Retinal pigment epithelial cell (primary cell): ENCODE results near the gene NMD3.

ENCODE experiments used
- DNase-seq: peaks from one replicate; pipeline ENCODE4 v3.0.0-alpha.2; 2010; ENCODE audit warnings: low read depth
- H3K4me3 ChIP-seq: 2 replicates; pipeline ENCODE4 v1.5.1; 2011; ENCODE audit warnings: mild to moderate bottlenecking, low read length, control low read depth, moderate library complexity
- CTCF ChIP-seq: conservative IDR thresholded peaks from 2 replicates; pipeline ENCODE4 v1.5.1; 2011; ENCODE audit warnings: low read depth, low read length, control low read depth, inconsistent platforms

NMD3 gene

GRCh38 chr3:161293381-161293780 lies 72.3 kb downstream of the NMD3 start:
- DNase-seq, result no peak
- no peak for TF ChIP-seq CTCF
- H3K4me3 ChIP-seq, result no peak overlapping the region

- DNase-seq, result no peak
- no peak overlapping the region for H3K4me3 ChIP-seq
- no peak for TF ChIP-seq CTCF
Observed at GRCh38 chr3:161295325-161295724, 74.2 kb downstream of the NMD3 start.

GRCh38 chr3:161296814-161297213 lies 75.7 kb downstream of the NMD3 start:
- no peak for TF ChIP-seq CTCF
- no peak for DNase-seq
- no peak overlapping the region for H3K4me3 ChIP-seq
